NCI-H2029 treated with DMSO at 0.1 percent for 48 hours (cell line): ENCODE results near the gene RAE1.

Experiments
- DNase-seq: peaks from one replicate; lab custom pipeline; 2025; lab: John Stamatoyannopoulos, UW

The RAE1 gene

GRCh38 chr20:57400821-57401564 lies 49.9 kb downstream of the RAE1 start:
- DNase-seq, result no peak

GRCh38 chr20:57401565-57401918 lies 50.5 kb downstream of the RAE1 start:
- no peak for DNase-seq

- DNase-seq, result no peak
Observed at GRCh38 chr20:57402206-57403125, 51.4 kb downstream of the RAE1 start.

- no peak for DNase-seq
Observed at GRCh38 chr20:57403216-57403615, 52.2 kb downstream of the RAE1 start.

- DNase-seq, result no peak
Observed at GRCh38 chr20:57404006-57404405, 53.0 kb downstream of the RAE1 start.

GRCh38 chr20:57404419-57405072 lies 53.5 kb downstream of the RAE1 start:
- no peak for DNase-seq

GRCh38 chr20:57405236-57406016 lies 54.4 kb downstream of the RAE1 start:
- no peak for DNase-seq

- DNase-seq, result no peak
Observed at GRCh38 chr20:57407541-57407956, 56.5 kb downstream of the RAE1 start.

- no peak for DNase-seq
Observed at GRCh38 chr20:57408131-57408530, 57.1 kb downstream of the RAE1 start.

GRCh38 chr20:57408536-57409233 lies 57.6 kb downstream of the RAE1 start:
- no peak for DNase-seq

- DNase-seq, result no peak
Observed at GRCh38 chr20:57409316-57409671, 58.2 kb downstream of the RAE1 start.

GRCh38 chr20:57409672-57410397 lies 58.8 kb downstream of the RAE1 start:
- DNase-seq, result no peak

GRCh38 chr20:57410398-57410920 lies 59.4 kb downstream of the RAE1 start:
- DNase-seq, result no peak

GRCh38 chr20:57410924-57411323 lies 59.9 kb downstream of the RAE1 start:
- DNase-seq, result no peak

GRCh38 chr20:57411406-57412283 lies 60.6 kb downstream of the RAE1 start:
- DNase-seq, result no peak

- DNase-seq, result no peak
Observed at GRCh38 chr20:57412347-57413029, 61.4 kb downstream of the RAE1 start.

GRCh38 chr20:57413986-57414385 lies 62.9 kb downstream of the RAE1 start:
- no peak for DNase-seq

- no peak for DNase-seq
Observed at GRCh38 chr20:57414867-57415592, 64.0 kb downstream of the RAE1 start.
